Gastrocnemius medialis (tissue), 4 donors: ENCODE results near the gene GSX2.

ENCODE experiments used
- POLR2A ChIP-seq, 2 donors: fragments of 450-650 bp; IDR thresholded peaks; one replicate each; pipeline ENCODE4 v1.6.1; 2017; ENCODE audit warnings: antibody characterized with exemption in 2 of 2, mild to moderate bottlenecking in 2 of 2, moderate library complexity in 2 of 2
- TF ChIP-seq, protein P1 (sequence below), 5 experiments: fragments of 450-650 bp in 3 of 5; fragments of 200-600 bp in 2 of 5; sonication (generic) in 2 of 5; IDR thresholded peaks in 4 of 5; conservative IDR thresholded peaks in 1 of 5; 1 replicate in 4 of 5; 2 replicates in 1 of 5; pipeline ENCODE4 v1.5.1; 2016 to 2019; ENCODE audit warnings: antibody characterized with exemption in 5 of 5, mild to moderate bottlenecking in 3 of 5, moderate library complexity in 3 of 5

- TF ChIP-seq POLR2A (IDR thresholded peaks at IDR 0.05) = peak; percentile 93 to 98
- TF ChIP-seq, protein P1, sequence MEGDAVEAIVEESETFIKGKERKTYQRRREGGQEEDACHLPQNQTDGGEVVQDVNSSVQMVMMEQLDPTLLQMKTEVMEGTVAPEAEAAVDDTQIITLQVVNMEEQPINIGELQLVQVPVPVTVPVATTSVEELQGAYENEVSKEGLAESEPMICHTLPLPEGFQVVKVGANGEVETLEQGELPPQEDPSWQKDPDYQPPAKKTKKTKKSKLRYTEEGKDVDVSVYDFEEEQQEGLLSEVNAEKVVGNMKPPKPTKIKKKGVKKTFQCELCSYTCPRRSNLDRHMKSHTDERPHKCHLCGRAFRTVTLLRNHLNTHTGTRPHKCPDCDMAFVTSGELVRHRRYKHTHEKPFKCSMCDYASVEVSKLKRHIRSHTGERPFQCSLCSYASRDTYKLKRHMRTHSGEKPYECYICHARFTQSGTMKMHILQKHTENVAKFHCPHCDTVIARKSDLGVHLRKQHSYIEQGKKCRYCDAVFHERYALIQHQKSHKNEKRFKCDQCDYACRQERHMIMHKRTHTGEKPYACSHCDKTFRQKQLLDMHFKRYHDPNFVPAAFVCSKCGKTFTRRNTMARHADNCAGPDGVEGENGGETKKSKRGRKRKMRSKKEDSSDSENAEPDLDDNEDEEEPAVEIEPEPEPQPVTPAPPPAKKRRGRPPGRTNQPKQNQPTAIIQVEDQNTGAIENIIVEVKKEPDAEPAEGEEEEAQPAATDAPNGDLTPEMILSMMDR (IDR thresholded peaks at IDR 0.05 in 4 of 5, conservative IDR thresholded peaks at IDR 0.05 in 1 of 5) = peak in 1 of 5 experiments; percentile 8
Observed at GRCh38 chr4:54064317-54065111, 35.4 kb upstream of the GSX2 start, which contains the start of gene CHIC2.
